ENCODE results near the gene FAXDC2.

Gene FAXDC2

DNA sequence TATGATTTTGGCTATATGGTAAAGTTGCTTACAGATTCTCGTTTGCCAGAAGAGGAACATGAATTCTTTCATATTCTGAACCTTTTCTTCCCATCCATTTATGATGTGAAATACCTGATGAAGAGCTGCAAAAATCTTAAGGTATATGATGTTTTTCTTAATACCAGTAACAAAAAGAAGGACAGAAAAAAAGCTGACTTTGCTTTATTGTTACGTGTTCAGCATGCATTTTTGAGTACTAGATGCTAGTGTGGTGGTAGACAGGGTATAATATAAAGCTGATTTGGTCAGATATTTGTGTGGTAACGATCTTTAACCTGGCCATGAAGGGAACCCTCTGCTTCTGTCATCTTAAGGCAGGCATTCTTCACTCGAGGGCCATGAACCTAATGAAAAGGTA, 21.3 kb upstream of the FAXDC2 start:
- TF ChIP-seq, protein P1, sequence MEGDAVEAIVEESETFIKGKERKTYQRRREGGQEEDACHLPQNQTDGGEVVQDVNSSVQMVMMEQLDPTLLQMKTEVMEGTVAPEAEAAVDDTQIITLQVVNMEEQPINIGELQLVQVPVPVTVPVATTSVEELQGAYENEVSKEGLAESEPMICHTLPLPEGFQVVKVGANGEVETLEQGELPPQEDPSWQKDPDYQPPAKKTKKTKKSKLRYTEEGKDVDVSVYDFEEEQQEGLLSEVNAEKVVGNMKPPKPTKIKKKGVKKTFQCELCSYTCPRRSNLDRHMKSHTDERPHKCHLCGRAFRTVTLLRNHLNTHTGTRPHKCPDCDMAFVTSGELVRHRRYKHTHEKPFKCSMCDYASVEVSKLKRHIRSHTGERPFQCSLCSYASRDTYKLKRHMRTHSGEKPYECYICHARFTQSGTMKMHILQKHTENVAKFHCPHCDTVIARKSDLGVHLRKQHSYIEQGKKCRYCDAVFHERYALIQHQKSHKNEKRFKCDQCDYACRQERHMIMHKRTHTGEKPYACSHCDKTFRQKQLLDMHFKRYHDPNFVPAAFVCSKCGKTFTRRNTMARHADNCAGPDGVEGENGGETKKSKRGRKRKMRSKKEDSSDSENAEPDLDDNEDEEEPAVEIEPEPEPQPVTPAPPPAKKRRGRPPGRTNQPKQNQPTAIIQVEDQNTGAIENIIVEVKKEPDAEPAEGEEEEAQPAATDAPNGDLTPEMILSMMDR (IDR thresholded peaks at IDR 0.05; ENCODE audit: borderline replicate concordance, insufficient read depth, low read depth, low read length), result no peak
- H3K4me3 ChIP-seq (ENCODE audit: low read depth, low read length), result no peak overlapping the region

GRCh38 chr5:154868702-154869101, 18.3 kb upstream of the FAXDC2 start:
- no peak overlapping the region for H3K4me3 ChIP-seq (ENCODE audit: low read depth, low read length)
- TF ChIP-seq, protein P1 (IDR thresholded peaks at IDR 0.05; ENCODE audit: borderline replicate concordance, insufficient read depth, low read depth, low read length), result no peak

DNA sequence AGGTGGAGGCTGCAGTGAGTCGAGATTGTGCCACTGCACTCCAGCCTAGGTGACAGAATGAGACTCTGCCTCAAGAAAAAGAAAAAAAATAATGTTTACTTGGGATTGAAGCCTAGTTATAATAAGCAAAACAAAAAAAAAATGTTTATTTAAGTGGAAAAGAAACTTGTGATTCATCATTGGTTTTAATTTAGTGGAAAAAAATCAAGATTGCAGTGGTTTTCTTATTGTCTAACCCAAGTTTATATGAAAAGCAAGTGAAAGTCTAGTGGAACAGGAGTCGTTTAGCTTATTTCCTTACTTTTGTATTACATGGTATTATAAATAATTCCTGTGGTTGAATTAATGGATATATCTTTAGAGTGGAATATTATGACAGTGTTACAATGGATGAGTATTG, 16.4 kb upstream of the FAXDC2 start:
- H3K4me3 ChIP-seq (ENCODE audit: low read depth, low read length), result no peak overlapping the region
- TF ChIP-seq, protein P1 (IDR thresholded peaks at IDR 0.05; ENCODE audit: borderline replicate concordance, insufficient read depth, low read depth, low read length), result no peak

GRCh38 chr5:154865466-154866184, 15.2 kb upstream of the FAXDC2 start:
- TF ChIP-seq, protein P1 (IDR thresholded peaks at IDR 0.05; ENCODE audit: borderline replicate concordance, insufficient read depth, low read depth, low read length), result no peak

GRCh38 chr5:154863291-154864080, 13.1 kb upstream of the FAXDC2 start:
- TF ChIP-seq, protein P1 (IDR thresholded peaks at IDR 0.05; ENCODE audit: borderline replicate concordance, insufficient read depth, low read depth, low read length), result no peak
- no peak overlapping the region for H3K4me3 ChIP-seq (ENCODE audit: low read depth, low read length)

More at GRCh38 chr5:154865466-154866184, 15.2 kb upstream of the FAXDC2 start:
- no peak overlapping the region for H3K4me3 ChIP-seq (ENCODE audit: low read depth, low read length)

GRCh38 chr5:154862766-154863165, 12.4 kb upstream of the FAXDC2 start:
- TF ChIP-seq, protein P1 (IDR thresholded peaks at IDR 0.05; ENCODE audit: borderline replicate concordance, insufficient read depth, low read depth, low read length), result no peak
- no peak overlapping the region for H3K4me3 ChIP-seq (ENCODE audit: low read depth, low read length)
